T-helper 9 cell (primary cell): ENCODE measurements around the gene MPP3.
"Not testable (repeated sequence)": the region's sequence is repeated elsewhere in the genome, so short reads cannot be mapped to it uniquely, and the experiment has no call there.

Experiments used
- DNase-seq: peaks from one replicate; pipeline ENCODE4 v3.0.0-alpha.2; 2020
- total RNA-seq, 2 donors: gene quantifications; one replicate each; lab custom pipeline; 2026; lab: John Stamatoyannopoulos, UW

MPP3 gene
- 1.5 to 1.7 reads per million in 2 donors for total RNA-seq

GRCh38 chr17:43832976-43833829, at the start of gene MPP3:
Gene MPP3, minus strand, starts transcription at chr17:43833146. Its CDS starts 1,240 bp downstream, at chr17:43831906.
- DNase-seq = peak; percentile 47

GRCh38 chr17:43881758-43882505, 49.0 kb upstream of the MPP3 start:
- no peak for DNase-seq

- no peak for DNase-seq
Measured at GRCh38 chr17:43881181-43881580, 48.2 kb upstream of the MPP3 start.

GRCh38 chr17:43880420-43880991, 47.6 kb upstream of the MPP3 start:
- peak; percentile 20 for DNase-seq

- DNase-seq = no peak
Measured at GRCh38 chr17:43879723-43880419, 46.9 kb upstream of the MPP3 start.

GRCh38 chr17:43878260-43879175, 45.6 kb upstream of the MPP3 start:
- DNase-seq = peak; percentile 60

GRCh38 chr17:43877451-43878155, 44.7 kb upstream of the MPP3 start:
- DNase-seq = no peak

- no peak for DNase-seq
Measured at GRCh38 chr17:43877031-43877430, 44.1 kb upstream of the MPP3 start.

GRCh38 chr17:43875476-43876147, 42.7 kb upstream of the MPP3 start:
- no peak for DNase-seq

GRCh38 chr17:43874293-43874692, 41.3 kb upstream of the MPP3 start:
- no peak for DNase-seq

GRCh38 chr17:43873815-43874214, 40.9 kb upstream of the MPP3 start:
- no peak for DNase-seq

GRCh38 chr17:43873091-43873490, 40.1 kb upstream of the MPP3 start:
- no peak for DNase-seq

- DNase-seq = no peak
Measured at GRCh38 chr17:43871946-43872690, 39.2 kb upstream of the MPP3 start.

GRCh38 chr17:43869031-43869430, 36.1 kb upstream of the MPP3 start:
- DNase-seq = not testable (repeated sequence)

GRCh38 chr17:43868226-43868994, 35.5 kb upstream of the MPP3 start:
- DNase-seq = no peak

GRCh38 chr17:43864161-43864984, 31.4 kb upstream of the MPP3 start:
- no peak for DNase-seq

GRCh38 chr17:43861960-43862359, 29.0 kb upstream of the MPP3 start:
- no peak for DNase-seq
